GF-D8 (cell line): Measurements from ENCODE around the gene PLEKHA6.

Experiments used
- DNase-seq: peaks from one replicate; lab custom pipeline; 2025; lab: John Stamatoyannopoulos, UW

PLEKHA6 gene

DNA sequence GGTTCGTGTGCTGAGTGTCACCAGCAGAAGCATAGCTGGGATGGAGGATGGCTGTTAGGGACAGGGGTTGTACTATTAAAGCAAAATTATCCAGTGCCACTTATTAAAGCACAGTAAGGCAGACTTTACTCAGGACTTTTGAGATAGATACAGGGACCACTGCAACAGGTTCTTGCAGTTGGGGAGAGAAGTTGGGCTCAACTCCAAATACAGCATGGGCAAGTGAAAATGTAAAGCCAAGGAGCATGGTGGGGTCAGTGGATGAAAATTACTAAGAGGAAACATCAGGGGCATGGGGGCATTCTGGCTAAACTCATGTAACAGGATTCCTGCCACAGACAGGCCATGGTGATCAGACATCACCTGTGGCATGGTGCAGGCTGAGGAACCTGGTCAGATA, 178.6 kb downstream of the PLEKHA6 start:
- no peak for DNase-seq

DNA sequence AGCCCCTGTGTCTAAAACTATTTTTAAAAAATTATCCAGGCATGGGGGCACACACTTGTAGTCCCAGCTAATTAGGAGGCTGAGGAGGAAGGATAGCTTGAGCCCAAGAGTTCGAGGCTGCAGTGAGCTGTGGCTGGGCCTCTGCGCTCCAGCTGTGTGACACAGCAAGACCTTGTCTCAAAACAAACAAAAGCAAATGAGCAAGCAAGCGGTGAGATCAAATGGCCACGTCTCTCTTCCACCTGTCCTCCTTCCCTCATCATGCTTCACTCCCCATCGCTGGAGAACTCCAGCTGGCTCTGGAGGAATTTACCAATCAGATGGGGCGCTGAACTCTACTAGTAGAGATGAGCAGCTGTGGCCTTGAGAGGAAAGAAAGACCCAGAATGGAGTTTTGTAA, 179.6 kb downstream of the PLEKHA6 start:
- DNase-seq: no peak

DNA sequence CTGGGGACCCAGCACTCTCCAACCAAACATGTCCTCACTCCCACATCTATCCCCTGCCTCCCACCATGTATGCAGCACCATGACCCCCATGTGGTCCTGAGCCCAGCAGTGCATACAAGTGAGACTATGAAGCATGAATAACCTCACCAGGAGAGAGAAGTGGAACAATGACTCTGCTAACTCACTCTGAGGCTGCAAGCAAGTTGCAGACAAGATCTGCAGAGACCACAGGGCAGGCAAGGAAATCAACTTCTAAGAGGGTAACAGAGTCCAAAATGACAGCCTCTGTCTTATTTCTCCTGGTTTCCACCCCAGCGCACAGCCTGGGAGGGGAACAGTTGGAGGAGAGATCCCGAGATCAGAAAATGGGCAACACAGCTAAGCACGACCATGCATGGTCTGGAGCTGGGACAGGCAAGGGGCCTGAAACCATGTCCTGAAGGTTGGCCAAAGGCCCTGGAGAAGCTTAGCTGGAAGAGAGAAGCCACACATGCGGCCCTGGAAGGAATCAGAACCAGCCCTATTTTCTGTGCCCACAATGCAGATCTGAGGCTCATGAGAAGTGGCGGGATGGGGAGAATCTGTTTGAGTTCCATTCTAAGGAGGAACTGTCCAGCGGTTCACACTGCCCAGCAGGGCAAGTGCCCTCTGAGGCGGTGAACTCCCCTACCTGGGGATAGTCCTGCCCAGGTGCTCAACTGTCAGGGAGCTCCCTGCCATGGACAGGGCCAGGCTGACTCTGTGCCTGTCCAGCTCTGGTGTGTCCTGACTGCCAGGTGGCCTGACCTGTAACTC, 181.0 kb downstream of the PLEKHA6 start:
- no peak for DNase-seq

DNA sequence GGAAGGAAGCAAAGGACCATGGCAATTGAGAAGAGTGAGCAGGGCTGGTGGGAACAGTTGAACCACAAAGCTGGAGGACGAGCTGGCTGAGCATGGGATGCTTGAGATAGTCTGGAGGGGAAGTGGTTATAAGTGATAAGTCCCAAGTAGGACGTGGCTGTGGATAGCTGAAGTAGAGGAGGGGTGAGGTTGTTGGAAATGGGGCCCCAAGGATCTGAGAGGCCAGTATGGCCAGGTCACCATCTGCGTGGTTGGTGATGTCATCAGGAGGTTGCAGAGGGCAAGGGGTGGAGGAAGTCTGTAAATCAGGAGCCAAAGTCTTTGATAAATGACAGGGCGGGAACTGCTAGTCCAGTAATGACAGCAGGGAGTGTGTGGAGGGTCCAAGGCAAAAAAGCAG, 182.6 kb downstream of the PLEKHA6 start:
- no peak for DNase-seq

DNA sequence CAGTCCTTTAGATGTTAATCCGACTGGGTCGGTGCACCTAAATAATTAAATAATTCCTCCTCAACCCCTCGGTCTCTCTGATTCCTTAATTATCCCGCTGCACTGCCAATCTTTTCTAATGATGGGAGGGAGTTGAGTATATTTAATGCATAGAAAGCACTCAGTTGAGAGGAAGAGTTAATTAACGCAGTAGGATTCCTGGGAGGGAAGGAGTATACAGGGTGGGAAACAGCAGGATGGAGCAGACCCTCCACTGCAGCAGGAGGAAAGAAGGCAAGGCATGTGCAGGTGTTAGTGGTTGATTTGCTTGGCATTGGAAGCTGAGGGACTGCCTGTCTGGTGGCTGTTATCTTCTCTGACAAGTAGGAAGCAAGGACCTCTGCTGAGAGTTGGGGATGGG, 183.7 kb downstream of the PLEKHA6 start:
- DNase-seq: no peak

DNA sequence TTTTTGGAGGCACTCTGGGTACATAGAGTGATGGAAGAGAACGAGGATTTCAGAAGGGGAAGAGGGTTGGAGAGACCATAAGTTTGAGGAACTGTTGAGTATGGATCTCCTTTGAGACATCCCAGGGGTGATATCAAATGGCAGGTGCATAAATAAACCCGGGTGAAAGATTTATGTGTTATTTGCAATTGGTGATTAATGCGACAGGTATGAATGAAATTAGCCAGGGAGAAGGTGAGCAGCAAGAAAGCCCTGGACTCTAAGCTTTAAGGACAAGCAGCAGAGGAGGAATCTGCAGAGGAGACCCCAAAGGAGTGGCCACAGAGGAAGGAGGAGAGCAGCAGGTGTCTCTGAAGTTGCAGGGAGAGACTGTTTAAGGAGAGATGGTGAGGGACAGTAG, 184.8 kb downstream of the PLEKHA6 start:
- no peak for DNase-seq

DNA sequence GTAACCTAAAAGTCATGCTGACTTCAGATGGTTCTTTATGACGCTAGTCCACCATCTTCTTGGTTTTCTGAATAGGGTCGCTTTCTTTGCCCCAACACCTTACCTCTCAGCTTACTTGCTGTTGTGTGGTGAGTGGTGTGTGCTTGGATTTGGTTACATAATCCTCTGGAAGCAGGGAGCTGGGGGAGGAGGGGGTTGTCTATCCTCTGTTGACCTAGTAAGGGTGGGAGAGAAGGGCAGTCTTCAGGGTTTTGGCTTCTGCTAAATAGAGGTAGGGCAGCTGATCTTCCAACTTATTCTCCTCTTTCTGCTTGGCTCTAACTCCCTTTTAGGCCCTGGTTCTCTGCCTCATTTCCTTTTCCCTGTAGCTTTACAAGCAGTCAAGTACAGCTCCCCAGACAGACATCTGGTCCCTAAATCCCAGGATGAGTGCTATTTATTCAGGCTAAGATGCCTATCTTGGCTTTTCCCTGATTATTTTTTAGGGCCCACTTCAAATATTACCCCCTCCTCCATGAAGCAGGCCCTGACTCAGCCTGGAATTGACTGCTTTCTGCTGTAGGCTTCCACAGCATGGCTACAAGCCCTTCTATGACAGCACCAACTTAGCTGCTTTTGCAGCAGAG, 187.2 kb downstream of the PLEKHA6 start:
- DNase-seq: no peak

DNA sequence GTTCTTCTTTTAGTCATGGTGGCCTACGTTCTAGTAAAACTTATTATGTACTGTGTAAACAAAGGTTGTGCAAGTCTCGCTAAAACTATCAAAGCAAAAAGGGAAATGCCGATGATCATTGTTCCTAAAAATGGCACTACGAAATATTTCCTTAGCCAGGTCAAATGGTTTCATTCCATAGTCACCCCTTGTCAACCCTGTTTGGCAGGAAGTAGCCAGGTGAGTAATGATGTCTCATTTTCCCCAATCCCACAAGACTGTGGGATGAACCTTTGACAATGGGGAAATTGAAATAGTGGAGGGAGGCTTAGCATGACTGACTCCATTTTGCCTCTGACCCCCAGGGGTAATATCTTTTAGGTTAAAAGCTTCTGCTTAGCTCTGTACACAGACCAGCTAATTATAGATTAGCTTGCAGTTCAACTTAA, 188.0 kb downstream of the PLEKHA6 start:
- no peak for DNase-seq

DNA sequence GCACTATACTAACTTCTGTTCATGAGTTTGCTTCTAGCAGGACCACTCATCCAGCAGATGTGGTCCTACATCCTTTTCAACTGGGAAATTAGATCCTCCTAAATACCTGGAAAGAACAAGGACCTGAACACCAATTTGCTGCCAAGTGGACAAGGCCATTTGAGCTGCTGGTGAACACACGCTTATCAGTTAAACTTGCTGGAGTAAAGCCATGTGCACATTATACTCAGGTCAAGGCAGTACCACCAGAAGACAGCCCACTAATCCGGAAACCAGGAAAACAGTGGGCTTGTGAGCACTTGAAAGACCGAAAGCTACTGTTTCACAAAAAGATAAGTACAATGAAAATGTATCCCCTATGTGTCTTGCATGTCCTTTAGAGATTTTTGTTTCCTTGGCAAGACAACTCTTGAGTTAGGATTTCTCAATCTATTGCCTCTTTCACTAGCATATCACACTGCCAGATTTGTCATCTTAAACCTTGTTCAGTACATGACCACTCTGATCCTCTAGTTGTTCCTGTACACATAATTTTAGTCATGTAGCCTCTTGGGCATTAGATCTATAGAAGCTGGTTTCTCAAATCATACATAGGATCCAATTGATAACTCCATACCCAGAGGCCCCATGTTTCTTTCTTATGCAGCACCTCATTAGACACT, 189.1 kb downstream of the PLEKHA6 start:
- DNase-seq: no peak

DNA sequence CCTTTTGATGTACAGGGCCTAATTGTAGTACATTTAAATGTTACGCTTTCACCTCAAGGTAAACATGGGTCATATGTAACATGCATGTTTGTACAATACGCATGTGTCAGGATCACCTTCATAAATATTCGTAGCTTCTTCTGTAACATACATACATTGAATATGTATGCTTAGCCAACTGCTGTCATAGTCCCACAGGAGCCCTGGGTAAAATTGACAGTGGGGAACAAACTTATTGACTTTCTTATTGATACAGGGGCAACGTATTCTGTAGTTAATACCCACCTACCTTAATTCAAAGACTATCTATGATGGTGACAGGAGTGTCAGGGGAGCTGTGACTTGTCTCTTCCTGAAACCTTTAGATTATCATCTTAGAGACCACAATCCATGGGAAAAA, 189.9 kb downstream of the PLEKHA6 start:
- DNase-seq: no peak
